ENCODE measurements around the gene PLEK2. TPM values are rescaled to one million over a fixed set of nuclear protein-coding genes. Genes with fewer than 3 reads are reported as not detected.
A peak's percentile ranks its signal among the peaks of the same experiment; 100 is the strongest.
"Not testable (repeated sequence)": the region's sequence is repeated elsewhere in the genome, so short reads cannot be mapped to it uniquely, and the experiment has no call there.

PLEK2 gene
- total RNA-seq, 2 experiments from 2014 or later = 2.6 to 4.1 TPM

DNA sequence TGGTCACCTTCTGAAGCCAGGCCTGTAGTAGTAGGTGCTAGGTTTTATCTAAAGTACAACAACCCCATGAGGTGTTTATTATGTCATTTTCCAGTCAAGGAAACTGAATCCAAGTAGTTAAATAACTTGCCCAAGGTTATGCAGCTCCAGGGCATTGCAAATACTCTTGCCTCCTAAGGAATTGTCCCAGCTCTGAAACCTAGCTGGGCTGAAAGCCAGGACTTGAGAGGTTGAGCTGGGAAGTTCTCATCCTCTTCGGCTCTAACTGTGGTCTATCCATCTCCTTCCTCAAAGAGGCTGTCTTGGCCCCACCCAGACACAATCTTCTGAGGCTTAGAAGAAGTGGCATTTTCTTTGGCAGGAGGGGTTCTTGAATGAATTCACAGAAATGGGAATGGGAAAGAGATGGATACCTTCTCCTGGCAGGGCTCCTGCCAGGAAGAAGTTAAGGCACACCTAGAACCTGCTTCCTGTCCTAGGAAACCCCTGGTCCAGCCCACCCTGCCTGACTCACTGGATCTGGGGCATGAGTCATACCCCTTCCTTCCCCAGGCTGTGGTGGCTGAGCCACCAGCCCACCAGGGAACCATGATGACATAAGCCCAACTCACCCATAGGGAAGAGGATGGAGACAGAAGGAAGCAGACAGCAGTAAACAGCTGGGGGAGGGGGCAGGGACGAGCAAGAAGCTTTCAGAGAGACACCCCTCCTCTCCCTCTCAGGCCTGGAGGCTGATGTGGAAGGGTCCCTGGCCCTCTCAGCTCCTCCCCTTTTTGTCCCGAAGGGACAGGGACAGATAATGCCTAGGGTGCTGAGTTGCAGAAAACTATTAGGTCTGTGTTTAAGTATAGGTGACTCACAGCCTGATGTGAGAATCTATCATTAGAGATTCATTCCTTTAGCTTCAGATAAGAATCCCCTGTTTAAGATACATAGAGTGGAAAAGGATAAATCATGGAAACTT lies 2.1 kb upstream of the PLEK2 start:
- H3K27ac Mint-ChIP-seq = no peak overlapping the region
- H3K36me3 Mint-ChIP-seq = no peaks in the 10 kb centered on the region
- DNase-seq = peak; percentile 67
- POLR2A ChIA-PET = no interaction called here
- H3K4me3 Mint-ChIP-seq = no peak overlapping the region
- no peaks in the 10 kb centered on the region for H3K9me3 Mint-ChIP-seq
- CTCF ChIA-PET = interaction anchor here (1.4 to 1.9 kb wide), 5 partner anchors 10 to 291 kb away, joined by 3 to 11 read pairs (median 3); partner anchors contain the start of gene PIGH
- intact Hi-C loops (cut with micrococcal nuclease) = no loop called here
- H3K27me3 Mint-ChIP-seq = peaks cover 2% of the 10 kb centered on the region
- peaks cover 14% of the 10 kb centered on the region for H3K4me1 Mint-ChIP-seq (ENCODE audit: low read depth)

- Mint-ChIP-seq H3K36me3 (no peaks in the 10 kb centered on the region), H3K4me1 (ENCODE audit: low read depth) (peaks cover 14% of the 10 kb centered on the region), H3K27ac (no peak overlapping the region), H3K27me3 (peaks cover 2% of the 10 kb centered on the region), H3K9me3 (no peaks in the 10 kb centered on the region), H3K4me3 (peak overlapping the region; percentile 53)
- intact Hi-C loops (cut with micrococcal nuclease) = no loop called here
- ChIA-PET CTCF (interaction anchor here (0.7 to 2.1 kb wide), 6 partner anchors 9 to 52 kb away, joined by 3 to 10 read pairs (median 4); partner anchors contain the start of gene ATP6V1D), POLR2A (interaction anchor here (0.6 kb wide), 1 partner anchor 656 kb away, joined by 3 read pairs; no protein-coding TSS in a partner anchor)
- no peak for DNase-seq
Observed at GRCh38 chr14:67411370-67411769, 595 bp downstream of the PLEK2 start.

DNA sequence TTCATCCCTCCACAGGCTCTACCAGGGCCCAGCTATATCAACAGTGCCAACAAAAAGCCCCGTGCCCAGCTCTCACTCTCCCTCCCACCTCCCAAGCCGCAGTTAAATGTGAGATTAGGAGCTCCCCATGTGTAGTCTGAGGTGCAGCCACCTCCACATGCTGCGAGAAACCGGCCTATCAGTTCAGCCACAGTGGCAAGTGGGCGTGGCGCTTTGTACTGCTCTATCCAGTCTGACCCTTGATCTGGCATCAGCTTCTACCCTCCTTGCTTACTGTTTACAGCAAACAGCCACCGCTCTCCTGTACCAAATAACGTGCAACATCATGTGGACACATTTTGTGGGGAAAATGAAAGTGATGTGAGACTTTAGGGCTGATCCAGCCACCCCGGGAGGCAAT lies 1.7 kb downstream of the PLEK2 start:
- ChIA-PET POLR2A (interaction anchor here (0.8 kb wide), 1 partner anchor 50 kb away, joined by 3 read pairs; the partner anchor contains the start of genes ATP6V1D and EIF2S1), CTCF (interaction anchor here (1.1 to 2.3 kb wide), 3 partner anchors 10 to 161 kb away, joined by 6 to 10 read pairs (median 8); no protein-coding TSS in a partner anchor)
- DNase-seq = no peak
- peaks cover 2% of the 10 kb centered on the region for H3K27me3 Mint-ChIP-seq
- intact Hi-C loops (cut with micrococcal nuclease) = no loop called here
- no peaks in the 10 kb centered on the region for H3K9me3 Mint-ChIP-seq
- no peak overlapping the region for H3K27ac Mint-ChIP-seq
- peaks cover 14% of the 10 kb centered on the region for H3K4me1 Mint-ChIP-seq (ENCODE audit: low read depth)
- H3K4me3 Mint-ChIP-seq = no peak overlapping the region
- H3K36me3 Mint-ChIP-seq = no peaks in the 10 kb centered on the region

- intact Hi-C loops (cut with micrococcal nuclease) = no loop called here
- H3K9me3 Mint-ChIP-seq = no peaks in the 10 kb centered on the region
- peaks cover 2% of the 10 kb centered on the region for H3K27me3 Mint-ChIP-seq
- no peaks in the 10 kb centered on the region for H3K36me3 Mint-ChIP-seq
- ChIA-PET CTCF (interaction anchor here (2.1 to 2.3 kb wide), 2 partner anchors 11 to 162 kb away, joined by 8 to 10 read pairs; no protein-coding TSS in a partner anchor), POLR2A (no interaction called here)
- no peak for DNase-seq
- peaks cover 12% of the 10 kb centered on the region for H3K4me1 Mint-ChIP-seq (ENCODE audit: low read depth)
- no peak overlapping the region for H3K4me3 Mint-ChIP-seq
- no peak overlapping the region for H3K27ac Mint-ChIP-seq
Observed at GRCh38 chr14:67409461-67409860, 2.5 kb downstream of the PLEK2 start.

GRCh38 chr14:67408122-67408801 lies 3.7 kb downstream of the PLEK2 start:
- intact Hi-C loops (cut with micrococcal nuclease); H3K27ac Mint-ChIP-seq; CTCF ChIA-PET: not testable (repeated sequence)

DNA sequence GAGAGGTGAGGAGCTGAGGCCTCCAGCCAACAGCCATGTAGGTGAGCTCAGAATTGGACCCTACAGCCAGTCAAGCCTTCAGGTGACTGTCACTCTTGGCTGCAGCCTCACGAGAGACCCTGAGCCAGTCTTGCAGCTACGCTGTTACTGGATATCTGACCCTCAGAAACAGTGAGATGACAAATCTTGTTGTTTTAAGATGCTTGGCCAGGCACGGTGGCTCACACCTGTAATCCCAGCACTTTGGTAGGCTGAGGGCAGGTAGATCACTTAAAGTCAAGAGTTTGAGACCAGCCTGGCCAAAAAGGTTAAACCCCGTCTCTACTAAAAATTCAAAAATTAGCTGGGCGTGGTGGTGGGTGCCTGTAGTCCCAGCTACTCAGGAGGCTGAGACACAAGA lies 6.2 kb downstream of the PLEK2 start:
- no peaks in the 10 kb centered on the region for H3K36me3 Mint-ChIP-seq

More at GRCh38 chr14:67408122-67408801, 3.7 kb downstream of the PLEK2 start:
- H3K9me3 Mint-ChIP-seq; H3K36me3 Mint-ChIP-seq; H3K4me1 Mint-ChIP-seq (ENCODE audit: low read depth); H3K27me3 Mint-ChIP-seq; DNase-seq; POLR2A ChIA-PET; H3K4me3 Mint-ChIP-seq: not testable (repeated sequence)

DNA sequence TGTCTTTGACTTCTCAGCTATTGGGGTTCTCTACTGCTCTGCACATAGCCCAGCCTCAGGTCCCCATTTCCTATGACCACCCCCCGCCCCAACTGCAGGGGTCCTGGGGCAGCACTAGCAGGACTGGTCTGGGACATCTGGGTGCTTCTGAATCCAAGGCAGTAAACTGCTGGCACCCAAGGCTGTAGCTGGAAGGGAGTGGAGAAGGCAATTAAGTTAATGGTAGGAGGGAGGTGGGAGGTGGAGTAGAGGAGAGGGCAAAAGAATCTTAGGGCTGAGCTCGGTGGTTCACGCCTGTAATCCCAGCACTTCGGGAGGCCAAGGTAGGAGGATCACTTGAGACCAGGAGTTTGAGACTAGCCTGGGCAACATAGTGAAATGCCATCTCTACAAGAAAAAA lies 11.5 kb downstream of the PLEK2 start:
- no peak overlapping the region for H3K27ac Mint-ChIP-seq

More for the DNA sequence above, 6.2 kb downstream of the PLEK2 start:
- H3K27me3 Mint-ChIP-seq = no peaks in the 10 kb centered on the region
- H3K4me1 Mint-ChIP-seq (ENCODE audit: low read depth) = no peaks in the 10 kb centered on the region
- DNase-seq = no peak
- POLR2A ChIA-PET = interaction anchor here (0.7 kb wide), 1 partner anchor 10 kb away, joined by 3 read pairs; no protein-coding TSS in a partner anchor
- H3K9me3 Mint-ChIP-seq = no peaks in the 10 kb centered on the region
- CTCF ChIA-PET = interaction anchor here (0.7 to 1.4 kb wide), 4 partner anchors 21 to 298 kb away, joined by 3 to 4 read pairs (median 4); no protein-coding TSS in a partner anchor
- H3K27ac Mint-ChIP-seq = no peak overlapping the region
- H3K4me3 Mint-ChIP-seq = no peak overlapping the region
- intact Hi-C loops (cut with micrococcal nuclease) = no loop called here

DNA sequence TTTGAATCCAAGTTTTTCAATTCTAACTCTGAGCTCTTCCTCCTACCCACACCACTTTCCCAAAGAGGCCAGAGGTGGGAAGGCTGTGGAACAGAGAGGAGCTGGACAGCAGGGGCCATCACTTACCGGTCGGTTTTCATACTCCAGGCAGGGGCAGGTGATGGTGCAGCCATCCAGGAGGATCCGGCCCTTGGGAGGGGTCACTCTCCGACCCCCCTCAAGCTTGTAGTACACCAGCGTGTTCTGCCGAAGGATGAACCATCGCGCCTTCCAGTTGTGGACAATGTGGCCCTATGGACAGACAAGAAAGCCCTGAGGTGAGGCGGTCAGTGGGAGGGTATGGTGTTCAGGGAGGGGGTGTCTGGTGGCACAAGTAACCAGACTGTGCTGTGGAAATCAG lies 14.4 kb downstream of the PLEK2 start:
- Mint-ChIP-seq H3K36me3 (no peaks in the 10 kb centered on the region), H3K27me3 (no peaks in the 10 kb centered on the region), H3K9me3 (no peaks in the 10 kb centered on the region), H3K4me1 (ENCODE audit: low read depth) (no peaks in the 10 kb centered on the region), H3K27ac (no peak overlapping the region), H3K4me3 (no peak overlapping the region)
- ChIA-PET POLR2A (no interaction called here), CTCF (interaction anchor here (0.7 kb wide), 1 partner anchor 47 kb away, joined by 3 read pairs; no protein-coding TSS in a partner anchor)
- intact Hi-C loops (cut with micrococcal nuclease) = no loop called here
- no peak for DNase-seq

More for the DNA sequence above, 11.5 kb downstream of the PLEK2 start:
- intact Hi-C loops (cut with micrococcal nuclease) = no loop called here
- Mint-ChIP-seq H3K27me3 (no peaks in the 10 kb centered on the region), H3K4me1 (ENCODE audit: low read depth) (no peaks in the 10 kb centered on the region), H3K9me3 (no peaks in the 10 kb centered on the region), H3K4me3 (no peak overlapping the region), H3K36me3 (no peaks in the 10 kb centered on the region)
- DNase-seq = no peak
- ChIA-PET POLR2A (no interaction called here), CTCF (interaction anchor here (1.1 kb wide), 1 partner anchor 26 kb away, joined by 3 read pairs; no protein-coding TSS in a partner anchor)

DNA sequence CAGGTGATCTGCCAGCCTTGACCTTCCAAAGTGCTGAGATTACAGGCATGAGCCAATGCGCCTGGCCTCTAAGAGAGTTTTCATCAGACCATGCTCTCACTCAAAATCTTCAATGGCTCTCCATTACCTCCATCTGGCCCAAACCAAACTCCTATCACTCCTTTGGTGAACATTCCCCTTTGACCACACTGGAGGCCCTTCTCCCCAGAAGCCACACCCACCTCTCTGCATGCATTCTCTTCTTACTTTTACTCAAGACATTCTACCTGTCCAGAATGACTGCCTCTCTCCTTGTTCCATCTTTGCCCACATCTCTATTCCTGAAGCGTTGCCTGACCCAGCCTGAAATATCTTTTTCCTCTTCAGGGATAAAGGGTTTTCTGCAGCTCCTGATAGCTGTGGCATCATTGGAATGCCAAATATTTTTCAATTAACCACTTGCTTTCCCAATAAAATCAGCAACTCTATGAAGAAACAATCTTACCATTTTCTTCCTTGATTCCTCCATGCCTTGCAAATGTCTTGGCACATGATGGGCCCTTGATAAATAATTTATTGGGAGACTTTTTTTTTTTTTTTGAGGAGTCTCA lies 15.5 kb downstream of the PLEK2 start:
- Mint-ChIP-seq H3K9me3 (no peaks in the 10 kb centered on the region), H3K36me3 (no peaks in the 10 kb centered on the region), H3K4me3 (no peak overlapping the region), H3K27me3 (no peaks in the 10 kb centered on the region), H3K4me1 (ENCODE audit: low read depth) (no peaks in the 10 kb centered on the region), H3K27ac (no peak overlapping the region)
- POLR2A ChIA-PET = interaction anchor here (0.6 kb wide), 1 partner anchor 204 kb away, joined by 3 read pairs; no protein-coding TSS in a partner anchor
- CTCF ChIA-PET = no interaction called here
- intact Hi-C loops (cut with micrococcal nuclease) = no loop called here
- no peak for DNase-seq

DNA sequence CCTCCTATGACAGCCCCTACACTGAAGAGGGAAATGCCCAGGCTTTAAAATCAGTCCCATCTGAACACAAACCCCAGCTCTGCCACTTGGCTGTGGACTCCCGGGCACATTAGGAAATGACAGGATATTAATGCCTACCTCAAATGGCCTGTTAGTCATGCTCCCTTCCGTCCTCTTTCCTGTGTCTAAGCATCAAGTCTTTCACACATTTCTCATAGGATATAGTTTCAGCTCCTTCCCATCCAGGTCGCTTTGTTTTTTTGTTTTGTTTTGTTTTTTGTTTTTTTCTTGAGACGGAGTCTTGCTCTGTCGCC lies 16.1 kb downstream of the PLEK2 start:
- Mint-ChIP-seq H3K36me3 (no peaks in the 10 kb centered on the region), H3K4me3 (no peak overlapping the region), H3K27ac (no peak overlapping the region), H3K9me3 (no peaks in the 10 kb centered on the region), H3K4me1 (ENCODE audit: low read depth) (peaks cover 4% of the 10 kb centered on the region), H3K27me3 (no peaks in the 10 kb centered on the region)
- DNase-seq = no peak
- ChIA-PET CTCF (no interaction called here), POLR2A (no interaction called here)
- intact Hi-C loops (cut with micrococcal nuclease) = no loop called here

GRCh38 chr14:67395086-67395875 lies 16.7 kb downstream of the PLEK2 start:
- H3K27me3 Mint-ChIP-seq = no peaks in the 10 kb centered on the region
- no peak overlapping the region for H3K4me3 Mint-ChIP-seq
- POLR2A ChIA-PET = no interaction called here
- intact Hi-C loops (cut with micrococcal nuclease) = no loop called here
- CTCF ChIA-PET = no interaction called here
- no peaks in the 10 kb centered on the region for H3K9me3 Mint-ChIP-seq
- no peaks in the 10 kb centered on the region for H3K36me3 Mint-ChIP-seq
- DNase-seq = no peak
- peaks cover 7% of the 10 kb centered on the region for H3K4me1 Mint-ChIP-seq (ENCODE audit: low read depth)
- H3K27ac Mint-ChIP-seq = no peak overlapping the region

Measured in activated CD4-positive, alpha-beta memory T cell treated with anti-CD3 and anti-CD28 coated beads for 36 hours (primary cell).